ENCODE data around the gene DLGAP4. TPM values are rescaled to one million over a fixed set of nuclear protein-coding genes. Genes with fewer than 3 reads are reported as not detected.

The DLGAP4 gene
- total and polyA plus RNA-seq, 2 of the 13 experiments (the other 11 are each of a cell fraction or from before 2014, with no cell fraction given): 15.2 to 26.7 TPM

- peaks cover 0 to 15% of the 10 kb centered on the region in 2 experiments; a peak in 2 of 5 replicates for H3K27me3 ChIP-seq (ENCODE audit: control insufficient read depth in 1 of 2, insufficient read depth in 2 of 2, low read length in 2 of 2)
- ATAC-seq: no peak
- no peaks in the 10 kb centered on the region; the same call in 1 of the 2 replicates for H4K20me1 ChIP-seq (ENCODE audit: insufficient read depth, low read length)
- DNase-seq (ENCODE audit: low spot score): no peak
- BruUV-seq (replicated peaks): no TSS peak
- ChIA-PET CTCF (ENCODE audit: low intra/inter-chr PET ratio, low total read pairs) (no interaction called here), POLR2A (no interaction called here)
- FAIRE-seq: no peak
- H3K27ac ChIP-seq (ENCODE audit: extremely low read length, insufficient read depth, low read length): no peak overlapping the region
- H3K4me1 ChIP-seq (ENCODE audit: insufficient read depth, low read length): peaks cover 5% of the 10 kb centered on the region
- intact Hi-C loops (cut with micrococcal nuclease; ENCODE audit: unreplicated experiment) (loop anchor here (10.0 kb wide), 1 partner anchor 115 kb away; no protein-coding TSS in a partner anchor), in situ Hi-C loops (cut with HindIII; ENCODE audit: extremely low pct_ligation_motif_present, low pct_unique_long_range_greater_than_20kb) (no loop called here)
- no peak overlapping the region for H3K4me3 ChIP-seq (replicated peaks in 1 of 3; ENCODE audit: insufficient read depth in 1 of 3, low read depth in 2 of 3, low read length in 3 of 3)
- H3K4me2 ChIP-seq (ENCODE audit: low read depth, low read length): no peak overlapping the region
- 43% methylated on average over 2 of the region's 2 CpGs for WGBS (ENCODE audit: low lambda C conversion rate)
- no peak overlapping the region for H2AFZ ChIP-seq (ENCODE audit: low read length)
- H3K9me3 ChIP-seq (ENCODE audit: low read length): no peaks in the 10 kb centered on the region
- TF ChIP-seq MIXL1 (CRISPR knock-in tag; IDR thresholded peaks at IDR 0.05) (no peak), YY1 (IDR thresholded peaks at IDR 0.05; ENCODE audit: insufficient read depth, insufficient replicate concordance, low read depth, low read length) (no peak), ZNF883 (CRISPR knock-in tag; IDR thresholded peaks at IDR 0.05; ENCODE audit: not compliant biosample characterization) (no peak), TBP (CRISPR knock-in tag; IDR thresholded peaks at IDR 0.05) (no peak), JUND (CRISPR knock-in tag; IDR thresholded peaks at IDR 0.05) (no peak), HMG20A (CRISPR knock-in tag; IDR thresholded peaks at IDR 0.05; ENCODE audit: borderline replicate concordance) (no peak), ZEB1 (IDR thresholded peaks at IDR 0.05; ENCODE audit: insufficient replicate concordance, low read depth) (no peak), NR3C1 (CRISPR knock-in tag; IDR thresholded peaks at IDR 0.05) (no peak), ZFP36 (IDR thresholded peaks at IDR 0.05; ENCODE audit: borderline replicate concordance, low read depth, low read length, partially characterized antibody) (no peak), ZNF441 (CRISPR knock-in tag; IDR thresholded peaks at IDR 0.05; ENCODE audit: borderline replicate concordance) (no peak)
- no peak overlapping the region for H3K9ac ChIP-seq (ENCODE audit: insufficient read depth, low read depth, low read length)
- H3K79me2 ChIP-seq (ENCODE audit: insufficient read depth, low read length): no peaks in the 10 kb centered on the region
- H3K36me3 ChIP-seq (replicated peaks in 1 of 2; ENCODE audit: control insufficient read depth in 1 of 2, insufficient read depth in 2 of 2, low read length in 2 of 2): no peaks in the 10 kb centered on the region
These were observed 84.1 kb downstream of the DLGAP4 start for GRCh38 chr20:36390269-36390668.

All from HepG2 (cell line).